Smooth muscle cell (in vitro differentiated cells): ENCODE data around the gene CLEC20A. TPM values are rescaled to one million over a fixed set of nuclear protein-coding genes. Genes with fewer than 3 reads are reported as not detected.
A peak's percentile ranks its signal among the peaks of the same experiment; 100 is the strongest.

Experiments used
- DNase-seq: peaks from one replicate; lab custom pipeline; 2025; ENCODE audit not compliant: unreplicated experiment; lab: John Stamatoyannopoulos, UW
- H2AFZ ChIP-seq: fragments of 200-600 bp; sonication (generic); 2 replicates; pipeline ENCODE4 v1.6.0; 2016; ENCODE audit warnings: antibody characterized with exemption, low read depth, mild to moderate bottlenecking
- H3F3A ChIP-seq: fragments of 200-600 bp; sonication (generic); 2 replicates; pipeline ENCODE4 v1.6.0; 2017; ENCODE audit warnings: antibody characterized with exemption, low read depth
- H3K27ac ChIP-seq: fragments of 200-600 bp; sonication (generic); 2 replicates; pipeline ENCODE4 v1.5.1; 2016; ENCODE audit warnings: low read depth, mild to moderate bottlenecking
- H3K27me3 ChIP-seq: fragments of 200-600 bp; sonication (generic); 2 replicates; pipeline ENCODE4 v1.6.1; 2016; ENCODE audit warnings: low read depth, mild to moderate bottlenecking
- H3K36me3 ChIP-seq: fragments of 200-600 bp; sonication (generic); 2 replicates; pipeline ENCODE4 v1.5.1; 2016; ENCODE audit warnings: low read depth
- H3K4me1 ChIP-seq: fragments of 200-600 bp; sonication (generic); 2 replicates; pipeline ENCODE4 v1.5.1; 2016; ENCODE audit warnings: low read depth
- H3K4me2 ChIP-seq: fragments of 200-600 bp; sonication (generic); 2 replicates; pipeline ENCODE4 v1.6.0; 2016; ENCODE audit warnings: mild to moderate bottlenecking
- H3K4me3 ChIP-seq: fragments of 200-600 bp; sonication (generic); 2 replicates; pipeline ENCODE4 v1.5.1; 2016; ENCODE audit warnings: mild to moderate bottlenecking
- H3K79me2 ChIP-seq: fragments of 200-600 bp; sonication (generic); 2 replicates; pipeline ENCODE4 v1.6.0; 2016; ENCODE audit warnings: low read depth, mild to moderate bottlenecking
- H3K9ac ChIP-seq: fragments of 200-600 bp; sonication (generic); 2 replicates; pipeline ENCODE4 v1.6.0; 2016; ENCODE audit warnings: low read depth
- H3K9me3 ChIP-seq: fragments of 200-600 bp; sonication (generic); replicated peaks from 2 replicates; pipeline ENCODE4 v1.5.1; 2016; ENCODE audit warnings: low read depth
- H4K20me1 ChIP-seq: fragments of 200-600 bp; sonication (generic); 2 replicates; pipeline ENCODE4 v1.6.0; 2016; ENCODE audit warnings: low read depth
- CTCF ChIP-seq: fragments of 200-600 bp; sonication (generic); IDR thresholded peaks from 2 replicates; pipeline ENCODE4 v1.5.1; 2017; ENCODE audit warnings: borderline replicate concordance, mild to moderate bottlenecking, antibody characterized with exemption; ENCODE audit not compliant: insufficient read depth, poor library complexity, severe bottlenecking
- WGBS: methylation state at CpG from one replicate; pipeline ENCODE4 v1.1.7; 2016; ENCODE audit warnings: low lambda C conversion rate; 5-methylcytosine and 5-hydroxymethylcytosine counted together
- polyA plus RNA-seq: library from polyadenylated mRNA; unstranded; fragments of >200 nt; fragmentation: Nextera tagmentation; extraction: Ambion mirVana; gene quantifications from 2 replicates; pipeline ENCODE4 v1.2.1, GENCODE V29; 2016
- total RNA-seq: library from RNA; depleted of rRNA; stranded (reverse); fragments of >200 nt; gene quantifications from 2 replicates; pipeline ENCODE4 v1.2.3, GENCODE V29; 2014

Gene CLEC20A
- total and polyA plus RNA-seq, 2 experiments from 2014 or later, result 0.14 TPM; not detected in 1

GRCh38 chr1:178537382-178538090 is 40.8 kb upstream of the CLEC20A start:
- peak overlapping the region; percentile 87 for H3K27ac ChIP-seq
- H3K36me3 ChIP-seq, result no peaks in the 10 kb centered on the region
- no peaks in the 10 kb centered on the region for H4K20me1 ChIP-seq
- H3K9ac ChIP-seq, result peak overlapping the region; percentile 42
- no peak for TF ChIP-seq CTCF
- H3K9me3 ChIP-seq, result no peaks in the 10 kb centered on the region
- no peaks in the 10 kb centered on the region for H3K27me3 ChIP-seq
- 83% methylated on average over 20 of the region's 20 CpGs for WGBS
- DNase-seq, result no peak
- H3K79me2 ChIP-seq, result no peaks in the 10 kb centered on the region
- H3K4me3 ChIP-seq, result no peak overlapping the region
- no peak overlapping the region for H2AFZ ChIP-seq
- H3F3A ChIP-seq, result peaks cover 9% of the 10 kb centered on the region
- H3K4me2 ChIP-seq, result peak overlapping the region; percentile 80
- H3K4me1 ChIP-seq, result no peaks in the 10 kb centered on the region

- Histone ChIP-seq H3K9ac (no peak overlapping the region), H3K36me3 (no peaks in the 10 kb centered on the region), H3K4me3 (no peak overlapping the region), H3K4me2 (peak overlapping the region; percentile 29), H3K79me2 (no peaks in the 10 kb centered on the region), H3K27me3 (no peaks in the 10 kb centered on the region), H4K20me1 (no peaks in the 10 kb centered on the region), H3K4me1 (no peaks in the 10 kb centered on the region), H3K27ac (peak overlapping the region; percentile 87), H2AFZ (no peak overlapping the region), H3F3A (peaks cover 9% of the 10 kb centered on the region), H3K9me3 (no peaks in the 10 kb centered on the region)
- WGBS, result 24% methylated on average over 7 of the region's 7 CpGs
- no peak for TF ChIP-seq CTCF
- DNase-seq, result no peak
Observed at GRCh38 chr1:178536844-178537371, 40.1 kb upstream of the CLEC20A start.

GRCh38 chr1:178536329-178536728 is 39.6 kb upstream of the CLEC20A start:
- DNase-seq, result no peak
- no peak overlapping the region for H2AFZ ChIP-seq
- no peak overlapping the region for H3K4me3 ChIP-seq
- no peaks in the 10 kb centered on the region for H3K79me2 ChIP-seq
- no peaks in the 10 kb centered on the region for H3K9me3 ChIP-seq
- TF ChIP-seq CTCF, result no peak
- no peaks in the 10 kb centered on the region for H3K4me1 ChIP-seq
- no peaks in the 10 kb centered on the region for H4K20me1 ChIP-seq
- no peaks in the 10 kb centered on the region for H3K27me3 ChIP-seq
- H3K36me3 ChIP-seq, result no peaks in the 10 kb centered on the region
- H3K27ac ChIP-seq, result peak overlapping the region; percentile 87
- H3K4me2 ChIP-seq, result no peak overlapping the region
- H3F3A ChIP-seq, result peaks cover 9% of the 10 kb centered on the region
- WGBS, result 92% methylated on average over 5 of the region's 5 CpGs
- no peak overlapping the region for H3K9ac ChIP-seq
